HepG2 (cell line): ENCODE results near the gene MAMLD1. TPM values are rescaled to one million over a fixed set of nuclear protein-coding genes. Genes with fewer than 3 reads are reported as not detected.

Experiments used
- ATAC-seq: fragments of 200-7000 bp; cut with Tn5 transposase; 3 replicates; pipeline ENCODE4 v1.9.1; 2020; ENCODE audit warnings: mild to moderate bottlenecking, moderate library complexity
- BruUV-seq: library from RNA; stranded (reverse); fragments of 400-500 nt; replicated peaks from 2 replicates; lab custom pipeline; 2021; lab: Mats Ljungman, UMichigan
- CTCF ChIA-PET: fragments of 300-600 bp; formaldehyde crosslinking; extraction: SDS; loops from one replicate; lab custom pipeline; 2021; ENCODE audit warnings: low total read pairs, inconsistent platforms, low intra/inter-chr PET ratio; lab: Yijun Ruan, JAX
- POLR2A ChIA-PET: fragments of 350-600 bp; sonication (Branson Sonifier 250); formaldehyde crosslinking; loops from one replicate; lab custom pipeline; 2020; ENCODE audit warnings: antibody characterized with exemption, inconsistent platforms; lab: Yijun Ruan, JAX
- DNase-seq: peaks from one replicate; pipeline ENCODE4 v3.0.0-alpha.2; 2015; ENCODE audit warnings: low spot score
- FAIRE-seq: peaks from 3 replicates; lab custom pipeline; 2011; peaks lifted over from hg19 to GRCh38; lab: Jason Lieb, UNC
- H2AFZ ChIP-seq: one replicate; pipeline ENCODE4 v1.6.1; 2011; ENCODE audit warnings: low read length, inconsistent platforms
- H3K27ac ChIP-seq: fragments of 300-600 bp; 3 replicates; pipeline ENCODE4 v1.8.0; 2011; ENCODE audit warnings: mixed run types, mild to moderate bottlenecking, mixed read lengths, low read length, inconsistent platforms; ENCODE audit not compliant: insufficient read depth; ENCODE audit errors: extremely low read length
- H3K27me3 ChIP-seq, 2 experiments: fragments of 200-600 bp in 1 of 2; 2 replicates in 1 of 2; 3 replicates in 1 of 2; pipeline versions ENCODE4 v1.6.0 to v1.8.0; 2011; ENCODE audit warnings: low read length in 2 of 2, mild to moderate bottlenecking in 2 of 2, moderate library complexity in 2 of 2, inconsistent platforms in 1 of 2; ENCODE audit not compliant: insufficient read depth in 2 of 2, control insufficient read depth in 1 of 2
- H3K36me3 ChIP-seq, 2 experiments: fragments of 200-600 bp in 1 of 2; replicated peaks in 1 of 2; 2 replicates in 1 of 2; 3 replicates in 1 of 2; pipeline versions ENCODE4 v1.5.1 to v1.8.0; 2011; ENCODE audit warnings: low read length in 2 of 2, inconsistent platforms in 1 of 2; ENCODE audit not compliant: insufficient read depth in 2 of 2, control insufficient read depth in 1 of 2
- H3K4me1 ChIP-seq: 2 replicates; pipeline ENCODE4 v1.5.1; 2012; ENCODE audit warnings: low read length, inconsistent platforms; ENCODE audit not compliant: insufficient read depth
- H3K4me2 ChIP-seq: 2 replicates; pipeline ENCODE4 v1.6.0; 2011; ENCODE audit warnings: low read depth, low read length, inconsistent platforms
- H3K4me3 ChIP-seq, 3 experiments: fragments of 200-600 bp in 1 of 3; sonication (generic), shearing (Covaris generic) in 1 of 3; replicated peaks in 1 of 3; 2 replicates each; pipeline ENCODE4 v1.5.1; 2011 to 2016; ENCODE audit warnings: low read length in 3 of 3, inconsistent platforms in 2 of 3, low read depth in 2 of 3, mild to moderate bottlenecking in 2 of 3, control low read depth in 1 of 3, mixed read lengths in 1 of 3; ENCODE audit not compliant: insufficient read depth in 1 of 3
- H3K79me2 ChIP-seq: one replicate; pipeline ENCODE4 v1.6.1; 2011; ENCODE audit warnings: low read length, inconsistent platforms; ENCODE audit not compliant: insufficient read depth
- H3K9ac ChIP-seq: 2 replicates; pipeline ENCODE4 v1.6.0; 2011; ENCODE audit warnings: mild to moderate bottlenecking, low read depth, low read length, inconsistent platforms; ENCODE audit not compliant: insufficient read depth
- H3K9me3 ChIP-seq: 2 replicates; pipeline ENCODE4 v1.5.1; 2012; ENCODE audit warnings: mild to moderate bottlenecking, low read length
- H4K20me1 ChIP-seq: 2 replicates; pipeline ENCODE4 v1.6.0; 2011; ENCODE audit warnings: inconsistent platforms, mild to moderate bottlenecking, low read length, moderate library complexity; ENCODE audit not compliant: insufficient read depth
- BCL6 ChIP-seq: IDR thresholded peaks from 2 replicates; pipeline ENCODE4 v1.6.1; 2016; ENCODE audit warnings: missing genetic modification reagents, missing compliant biosample characterization
- GZF1 ChIP-seq: sonication (generic); formaldehyde crosslinking; IDR thresholded peaks from 2 replicates; pipeline ENCODE4 v1.5.1; 2020; ENCODE audit warnings: mild to moderate bottlenecking, missing genetic modification reagents
- LCORL ChIP-seq, 2 experiments: fragments of 450-650 bp in 1 of 2; sonication (generic) in 1 of 2; formaldehyde crosslinking in 1 of 2; IDR thresholded peaks; 2 replicates each; pipeline versions ENCODE4 v1.5.0 to v1.6.1; 2017 to 2020; ENCODE audit warnings: antibody characterized with exemption in 1 of 2, missing genetic modification reagents in 1 of 2
- MAFK ChIP-seq, 2 experiments: IDR thresholded peaks in 1 of 2; conservative IDR thresholded peaks in 1 of 2; 2 replicates each; pipeline ENCODE4 v1.6.1; 2011; ENCODE audit warnings: improper control_type of control experiment in 2 of 2, low read length in 2 of 2
- MTF2 ChIP-seq: sonication (generic); formaldehyde crosslinking; IDR thresholded peaks from 2 replicates; pipeline ENCODE4 v1.5.0; 2020; ENCODE audit warnings: missing genetic modification reagents, borderline replicate concordance
- PLSCR1 ChIP-seq: sonication (generic); formaldehyde crosslinking; IDR thresholded peaks from 2 replicates; pipeline ENCODE4 v1.5.0; 2020; ENCODE audit warnings: missing genetic modification reagents, mild to moderate bottlenecking, borderline replicate concordance
- POGZ ChIP-seq: sonication (generic); formaldehyde crosslinking; IDR thresholded peaks from 2 replicates; pipeline ENCODE4 v1.4.0; 2020; ENCODE audit warnings: mild to moderate bottlenecking, missing genetic modification reagents
- SP5 ChIP-seq: IDR thresholded peaks from 2 replicates; pipeline ENCODE4 v1.6.1; 2016; ENCODE audit warnings: low read depth, borderline replicate concordance
- TSC22D2 ChIP-seq: sonication (generic); formaldehyde crosslinking; IDR thresholded peaks from 2 replicates; pipeline ENCODE4 v1.5.1; 2020; ENCODE audit warnings: missing genetic modification reagents, mild to moderate bottlenecking, borderline replicate concordance
- ZFX ChIP-seq: sonication (generic); formaldehyde crosslinking; IDR thresholded peaks from 2 replicates; pipeline ENCODE4 v1.4.0; 2020; ENCODE audit warnings: mild to moderate bottlenecking, low read depth, missing genetic modification reagents, moderate library complexity
- ZNF282 ChIP-seq: fragments of 450-650 bp; IDR thresholded peaks from 2 replicates; pipeline ENCODE4 v1.6.1; 2018; ENCODE audit not compliant: partially characterized antibody
- ZNF510 ChIP-seq: sonication (generic); formaldehyde crosslinking; IDR thresholded peaks from 2 replicates; pipeline ENCODE4 v1.4.0; 2020; ENCODE audit warnings: low read depth, mild to moderate bottlenecking, missing genetic modification reagents
- ZNF549 ChIP-seq: sonication (generic); formaldehyde crosslinking; IDR thresholded peaks from 2 replicates; pipeline ENCODE4 v1.5.0; 2020; ENCODE audit warnings: missing genetic modification reagents
- ZNF556 ChIP-seq: sonication (generic); formaldehyde crosslinking; IDR thresholded peaks from 2 replicates; pipeline ENCODE4 v1.4.0; 2020; ENCODE audit warnings: mild to moderate bottlenecking, missing genetic modification reagents, borderline replicate concordance
- ZNF598 ChIP-seq: sonication (generic); formaldehyde crosslinking; IDR thresholded peaks from 2 replicates; pipeline ENCODE4 v1.5.1; 2020; ENCODE audit warnings: mild to moderate bottlenecking, missing genetic modification reagents, borderline replicate concordance
- ZNF687 ChIP-seq: sonication (generic); formaldehyde crosslinking; IDR thresholded peaks from 2 replicates; pipeline ENCODE4 v1.5.1; 2020; ENCODE audit warnings: mild to moderate bottlenecking, missing genetic modification reagents, moderate library complexity
- ZNF747 ChIP-seq: sonication (generic); formaldehyde crosslinking; IDR thresholded peaks from 2 replicates; pipeline ENCODE4 v1.8.1; 2023; ENCODE audit warnings: missing genetic modification reagents, mild to moderate bottlenecking, borderline replicate concordance
- ZNF790 ChIP-seq: sonication (generic); formaldehyde crosslinking; IDR thresholded peaks from 2 replicates; pipeline ENCODE4 v1.8.0; 2022; ENCODE audit warnings: missing genetic modification reagents, mild to moderate bottlenecking, borderline replicate concordance
- WGBS: methylation state at CpG from one replicate; pipeline ENCODE4 v1.1.6; 2017; ENCODE audit warnings: low lambda C conversion rate; 5-methylcytosine and 5-hydroxymethylcytosine counted together
- in situ Hi-C: cut with HindIII; loops from 2 replicates; pipeline ENCODE4 v1.10.0; 2017; ENCODE audit warnings: low pct_unique_long_range_greater_than_20kb; ENCODE audit not compliant: extremely low pct_ligation_motif_present
- intact Hi-C: fragments of 100-400 bp; cut with micrococcal nuclease; formaldehyde crosslinking; loops from one replicate; pipeline ENCODE4 v1.10.0; 2022; ENCODE audit not compliant: unreplicated experiment
- polyA plus RNA-seq, 8 experiments: library from polyadenylated mRNA; depleted of rRNA in 3 of 8; stranded (reverse) in 7 of 8; unstranded in 1 of 8; fragments of >200 nt; fragmentation: Illumina TruSeq in 4 of 8; extraction: Trizol in 4 of 8; gene quantifications; 2 replicates each; pipeline versions ENCODE4 v1.2.1 to v1.2.3, GENCODE V29; 2011 to 2016; ENCODE audit warnings: low read depth in 4 of 8, missing spikeins in 1 of 8, mixed read lengths in 1 of 8; ENCODE audit not compliant: insufficient read depth in 1 of 8
- total RNA-seq, 5 experiments: library from RNA; depleted of rRNA; stranded (reverse); fragments of >200 nt; fragmentation: Illumina TruSeq; extraction: Trizol; gene quantifications; 2 replicates each; pipeline ENCODE4 v1.2.3, GENCODE V29; 2016; ENCODE audit warnings: low read depth in 1 of 5
- TF ChIP-seq, protein P1 (sequence below): sonication (generic); formaldehyde crosslinking; IDR thresholded peaks from 2 replicates; pipeline ENCODE4 v1.4.0; 2020; ENCODE audit warnings: mild to moderate bottlenecking, missing genetic modification reagents
- TF ChIP-seq, protein P2 (sequence below): sonication (generic); formaldehyde crosslinking; IDR thresholded peaks from 2 replicates; pipeline ENCODE4 v1.4.0; 2020; ENCODE audit warnings: missing genetic modification reagents; ENCODE audit errors: not compliant biosample characterization

MAMLD1 gene
- total and polyA plus RNA-seq, 2 of the 13 experiments (the other 11 are each of a cell fraction or from before 2014, with no cell fraction given), result not detected

GRCh38 chrX:150406596-150406995 is 43.5 kb downstream of the MAMLD1 start:
- intact Hi-C loops, result no loop called here
- TF ChIP-seq ZNF598 (CRISPR knock-in tag) (no peak), MAFK (conservative IDR thresholded peaks at IDR 0.05 in 1 of 2, IDR thresholded peaks at IDR 0.05 in 1 of 2; ENCODE audit: low read length in 2 of 2) (no peak), POGZ (CRISPR knock-in tag) (no peak), LCORL (IDR thresholded peaks at IDR 0.05) (no peak), LCORL (CRISPR knock-in tag; IDR thresholded peaks at IDR 0.05) (no peak), ZNF790 (CRISPR knock-in tag) (no peak), TSC22D2 (CRISPR knock-in tag) (no peak), PLSCR1 (CRISPR knock-in tag) (no peak), ZNF747 (CRISPR knock-in tag) (no peak), ZNF282 (no peak), ZNF687 (CRISPR knock-in tag) (no peak), MTF2 (CRISPR knock-in tag) (no peak), ZNF549 (CRISPR knock-in tag) (no peak), SP5 (no peak), ZNF556 (CRISPR knock-in tag) (no peak), ZFX (no peak), ZNF510 (CRISPR knock-in tag) (no peak), BCL6 (CRISPR knock-in tag) (no peak), GZF1 (CRISPR knock-in tag) (no peak)
- TF ChIP-seq, protein P1, sequence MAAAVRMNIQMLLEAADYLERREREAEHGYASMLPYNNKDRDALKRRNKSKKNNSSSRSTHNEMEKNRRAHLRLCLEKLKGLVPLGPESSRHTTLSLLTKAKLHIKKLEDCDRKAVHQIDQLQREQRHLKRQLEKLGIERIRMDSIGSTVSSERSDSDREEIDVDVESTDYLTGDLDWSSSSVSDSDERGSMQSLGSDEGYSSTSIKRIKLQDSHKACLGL (CRISPR knock-in tag), result no peak
- TF ChIP-seq, protein P2, sequence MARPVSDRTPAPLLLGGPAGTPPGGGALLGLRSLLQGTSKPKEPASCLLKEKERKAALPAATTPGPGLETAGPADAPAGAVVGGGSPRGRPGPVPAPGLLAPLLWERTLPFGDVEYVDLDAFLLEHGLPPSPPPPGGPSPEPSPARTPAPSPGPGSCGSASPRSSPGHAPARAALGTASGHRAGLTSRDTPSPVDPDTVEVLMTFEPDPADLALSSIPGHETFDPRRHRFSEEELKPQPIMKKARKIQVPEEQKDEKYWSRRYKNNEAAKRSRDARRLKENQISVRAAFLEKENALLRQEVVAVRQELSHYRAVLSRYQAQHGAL (CRISPR knock-in tag), result no peak
- CTCF ChIA-PET, result no interaction called here

More at GRCh38 chrX:150406596-150406995, 43.5 kb downstream of the MAMLD1 start:
- Histone ChIP-seq H3K4me3 (no peak overlapping the region), H3K4me1 (no peaks in the 10 kb centered on the region), H3K9ac (no peak overlapping the region), H2AFZ (no peak overlapping the region), H3K36me3 (no peaks in the 10 kb centered on the region), H3K9me3 (no peaks in the 10 kb centered on the region), H3K79me2 (no peaks in the 10 kb centered on the region), H3K27ac (no peak overlapping the region), H3K27me3 (no peaks in the 10 kb centered on the region), H4K20me1 (no peaks in the 10 kb centered on the region), H3K4me2 (no peak overlapping the region)
- 50% methylated on average over 3 of the region's 6 CpGs for WGBS
- in situ Hi-C loops, result no loop called here
- ATAC-seq, result no peak
- no TSS peak for BruUV-seq
- POLR2A ChIA-PET, result no interaction called here
- no peak for FAIRE-seq
- DNase-seq, result no peak
